HG03575 (cell line): ENCODE measurements around the gene GAPDHS.

Experiments
- ATAC-seq: cut with Tn5 transposase; IDR thresholded peaks from one replicate; pipeline ENCODE4 v1.9.1; 2021; ENCODE audit not compliant: unreplicated experiment, insufficient number of reproducible peaks, low FRiP score; ENCODE audit errors: extremely low read depth

GAPDHS gene

DNA sequence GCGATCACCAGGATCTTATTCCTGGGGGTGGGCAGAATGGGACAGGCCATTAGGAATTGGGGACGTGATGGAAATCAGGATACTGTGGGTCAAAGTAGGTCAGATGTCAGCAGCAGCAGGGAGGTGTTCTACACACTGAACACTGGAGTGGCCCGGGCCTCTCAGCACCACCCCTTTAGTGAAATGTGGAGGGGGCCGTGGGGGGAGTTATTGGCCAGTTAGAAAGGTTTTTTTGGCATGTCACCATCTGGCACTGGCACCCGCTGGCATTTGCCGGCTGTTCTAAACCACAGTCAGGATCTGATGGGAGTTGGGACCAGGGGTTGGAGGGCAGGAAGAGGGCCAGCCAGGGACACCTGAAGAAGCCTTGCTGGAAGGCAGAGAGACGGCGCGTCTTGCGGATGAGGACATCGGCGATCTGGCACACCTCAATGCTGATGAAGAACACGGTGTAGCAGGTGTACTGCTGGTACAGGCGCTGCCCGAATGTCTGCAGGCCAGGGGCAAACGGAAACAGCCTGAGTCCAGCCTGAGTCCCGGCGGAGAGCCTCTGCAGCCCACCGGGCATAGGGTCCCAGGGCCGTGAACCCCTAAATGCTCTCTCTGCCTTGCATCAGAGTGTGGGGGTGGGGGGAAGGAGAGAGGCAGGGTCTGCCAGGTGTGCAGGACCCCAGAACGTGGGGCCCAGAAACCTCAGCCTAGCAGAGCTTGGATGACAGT, 18.0 kb downstream of the GAPDHS start:
- ATAC-seq: no peak

DNA sequence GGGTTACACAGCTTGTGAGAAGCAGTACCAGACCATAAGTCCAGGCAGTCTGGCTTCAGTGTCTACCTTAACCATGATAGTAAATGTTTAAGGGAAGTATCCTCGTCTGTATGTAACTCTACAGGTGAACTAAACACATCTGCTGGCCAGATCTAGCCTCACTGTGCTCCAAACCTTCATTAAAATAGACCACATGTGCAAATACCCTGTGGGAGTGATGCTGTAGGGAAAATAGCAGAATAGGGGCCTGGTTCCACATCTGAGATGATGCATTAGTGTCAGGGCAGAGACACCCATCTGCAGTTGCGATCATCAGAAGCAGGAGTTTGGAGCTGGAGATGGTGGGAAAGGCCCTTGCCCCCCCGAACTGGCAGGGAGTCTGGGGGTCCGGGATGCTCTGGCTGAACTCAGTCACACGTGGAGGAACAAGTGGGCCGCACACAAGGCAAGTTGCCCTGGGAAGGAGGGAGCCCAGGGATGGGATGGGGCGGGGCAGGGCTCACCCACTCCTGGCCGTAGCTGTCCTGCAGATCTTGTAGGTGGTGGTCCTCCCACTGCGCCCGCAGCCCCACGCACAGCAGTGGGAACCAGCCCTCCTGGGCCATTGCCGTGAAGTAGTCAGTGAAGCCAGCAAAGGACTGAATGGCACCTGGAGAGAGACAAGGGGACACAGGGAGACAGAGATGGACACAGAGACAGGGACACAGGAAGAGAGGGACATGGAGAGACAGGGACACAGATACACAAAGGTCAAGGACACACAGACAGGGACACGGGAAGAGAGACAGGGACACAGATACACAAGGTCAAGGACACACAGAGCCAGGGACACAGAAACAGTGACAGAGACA, 19.5 kb downstream of the GAPDHS start:
- no peak for ATAC-seq

DNA sequence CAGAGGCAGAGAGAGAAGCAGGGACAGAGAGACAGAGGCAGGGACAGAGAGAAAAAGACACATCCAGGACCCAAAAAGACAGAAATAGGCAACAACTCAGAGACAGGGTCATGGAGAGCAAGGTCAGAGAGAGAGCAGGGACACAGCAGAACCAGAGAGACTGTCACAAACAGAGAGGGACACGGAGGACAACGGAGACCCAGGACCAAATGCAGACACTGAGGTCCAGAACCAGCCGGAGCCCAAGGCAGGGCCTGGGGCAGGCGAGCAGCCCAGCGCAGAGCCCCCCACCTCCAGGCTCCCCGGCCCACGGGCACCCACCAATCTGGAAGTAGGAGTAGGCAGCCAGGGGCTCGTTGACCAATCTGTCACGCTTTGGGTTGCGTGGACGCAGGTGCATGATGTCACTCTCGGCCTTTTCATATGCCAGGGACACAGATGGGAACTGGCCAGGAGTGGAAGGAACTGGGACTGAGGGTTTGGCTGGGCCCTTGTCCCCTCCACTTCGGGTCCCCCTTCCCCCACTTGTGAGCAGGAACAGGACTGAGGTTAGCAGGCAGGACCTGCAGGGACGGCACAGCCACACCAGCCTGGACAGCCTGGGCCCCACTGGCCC, 20.2 kb downstream of the GAPDHS start:
- ATAC-seq: no peak

DNA sequence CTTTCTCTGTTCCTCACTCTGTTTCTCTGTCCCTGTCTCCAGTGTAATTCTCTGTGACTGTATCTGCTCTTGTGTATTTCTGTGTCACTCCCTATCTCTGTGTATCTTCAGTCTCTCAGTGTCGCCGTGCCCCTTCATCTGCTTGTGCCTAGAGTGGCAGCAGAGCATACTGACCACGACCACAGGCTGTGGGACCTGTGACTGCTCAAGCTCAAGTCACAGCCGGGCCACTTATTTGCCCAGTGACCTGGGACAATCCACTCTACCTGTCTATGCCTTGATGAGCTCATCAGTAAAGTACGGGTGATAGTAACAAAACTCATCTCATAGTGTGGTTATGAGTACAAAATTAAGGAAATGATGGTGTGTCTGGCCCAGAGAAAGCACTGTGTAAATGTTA, 20.8 kb downstream of the GAPDHS start:
- ATAC-seq: no peak

DNA sequence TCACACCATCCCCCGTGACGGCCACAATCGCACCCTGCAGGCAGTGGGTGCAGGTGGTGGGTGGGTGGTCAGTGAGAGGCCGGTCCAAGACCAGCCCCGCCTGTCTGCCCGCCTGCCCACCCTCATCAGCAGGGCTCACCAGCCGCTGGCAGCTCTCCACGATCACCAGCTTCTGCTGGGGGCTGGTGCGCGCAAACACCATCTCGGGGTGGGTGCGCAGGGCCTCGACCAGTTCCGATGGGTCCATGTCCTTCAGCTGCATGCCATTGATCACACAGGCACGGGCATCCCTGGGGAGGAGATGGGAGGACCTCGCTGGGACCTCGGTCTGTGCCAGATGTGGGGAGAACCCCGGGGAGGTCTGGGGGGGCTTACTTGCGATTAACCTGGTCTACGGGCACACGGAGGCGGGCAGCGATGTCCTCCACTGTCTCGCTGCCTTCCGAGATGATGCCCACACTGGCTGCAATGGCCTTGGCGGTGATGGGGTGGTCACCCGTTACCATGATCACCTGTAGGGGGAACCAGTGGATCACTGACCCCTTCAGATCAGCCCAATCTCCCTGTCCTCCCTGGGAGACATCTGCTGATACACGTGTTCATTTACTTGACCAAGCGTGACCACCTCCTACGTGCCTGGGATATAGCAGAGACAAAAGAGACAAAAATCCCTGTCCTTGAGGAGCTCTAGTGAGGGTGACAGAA, 22.2 kb downstream of the GAPDHS start:
- no peak for ATAC-seq

DNA sequence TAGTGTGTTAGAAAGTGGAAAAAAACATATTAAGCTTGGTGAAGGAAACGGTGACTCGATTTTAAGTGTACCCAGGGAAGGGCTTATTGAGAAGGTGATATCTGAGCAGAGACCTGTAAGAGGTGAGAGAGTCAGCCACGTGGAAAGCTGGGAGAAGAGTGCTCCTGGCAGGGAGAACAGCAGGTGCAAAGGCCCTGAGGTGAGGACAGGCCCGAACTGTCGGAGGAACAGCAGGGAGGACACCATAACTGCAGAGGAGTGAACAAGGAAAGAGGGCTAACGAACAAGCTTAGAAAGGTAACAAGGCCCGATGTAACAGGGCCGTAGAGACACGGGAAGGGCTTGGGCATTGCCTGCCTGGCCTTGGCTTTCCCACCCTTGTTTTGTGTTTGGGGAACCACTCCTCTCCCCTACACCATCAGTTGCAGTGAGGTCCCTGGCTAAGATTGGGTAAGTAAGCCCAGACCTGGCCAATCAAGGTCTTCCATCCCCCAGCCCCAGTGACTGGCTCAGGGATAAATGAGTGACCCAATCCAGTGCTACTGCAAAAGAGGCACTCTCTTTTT, 22.9 kb downstream of the GAPDHS start:
- no peak for ATAC-seq

DNA sequence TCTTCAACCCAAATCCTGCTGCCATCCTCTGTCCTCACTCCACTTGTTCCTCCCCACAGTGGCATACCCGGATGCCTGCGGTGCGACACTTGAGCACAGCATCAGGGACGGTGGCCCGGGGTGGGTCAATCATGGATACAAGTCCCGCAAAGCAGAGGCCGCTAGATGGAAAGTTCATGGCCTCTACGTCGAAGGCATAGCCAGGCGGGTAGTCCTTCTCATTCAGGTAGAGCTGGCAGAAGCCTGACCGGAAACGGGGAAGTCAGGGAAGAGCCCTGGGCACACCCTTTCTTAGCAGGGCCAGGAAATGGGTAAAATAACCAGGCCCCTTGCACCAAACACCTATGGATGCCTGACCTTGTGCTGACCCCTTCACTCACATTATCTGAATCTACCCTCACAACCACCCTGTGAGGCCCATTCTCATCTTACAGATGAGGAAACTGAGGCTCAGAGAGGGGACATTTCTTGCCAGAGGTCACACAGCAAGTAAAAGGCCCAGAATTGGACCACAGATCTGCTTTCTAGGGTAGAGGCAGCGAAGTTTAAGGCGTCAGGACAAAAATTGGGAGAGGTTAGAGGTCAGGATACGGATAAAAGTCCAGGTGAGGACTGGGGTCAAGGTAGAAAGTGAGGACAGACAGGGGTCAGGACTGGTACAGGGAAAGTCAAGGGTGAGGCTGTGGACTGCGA, 23.7 kb downstream of the GAPDHS start:
- no peak for ATAC-seq

DNA sequence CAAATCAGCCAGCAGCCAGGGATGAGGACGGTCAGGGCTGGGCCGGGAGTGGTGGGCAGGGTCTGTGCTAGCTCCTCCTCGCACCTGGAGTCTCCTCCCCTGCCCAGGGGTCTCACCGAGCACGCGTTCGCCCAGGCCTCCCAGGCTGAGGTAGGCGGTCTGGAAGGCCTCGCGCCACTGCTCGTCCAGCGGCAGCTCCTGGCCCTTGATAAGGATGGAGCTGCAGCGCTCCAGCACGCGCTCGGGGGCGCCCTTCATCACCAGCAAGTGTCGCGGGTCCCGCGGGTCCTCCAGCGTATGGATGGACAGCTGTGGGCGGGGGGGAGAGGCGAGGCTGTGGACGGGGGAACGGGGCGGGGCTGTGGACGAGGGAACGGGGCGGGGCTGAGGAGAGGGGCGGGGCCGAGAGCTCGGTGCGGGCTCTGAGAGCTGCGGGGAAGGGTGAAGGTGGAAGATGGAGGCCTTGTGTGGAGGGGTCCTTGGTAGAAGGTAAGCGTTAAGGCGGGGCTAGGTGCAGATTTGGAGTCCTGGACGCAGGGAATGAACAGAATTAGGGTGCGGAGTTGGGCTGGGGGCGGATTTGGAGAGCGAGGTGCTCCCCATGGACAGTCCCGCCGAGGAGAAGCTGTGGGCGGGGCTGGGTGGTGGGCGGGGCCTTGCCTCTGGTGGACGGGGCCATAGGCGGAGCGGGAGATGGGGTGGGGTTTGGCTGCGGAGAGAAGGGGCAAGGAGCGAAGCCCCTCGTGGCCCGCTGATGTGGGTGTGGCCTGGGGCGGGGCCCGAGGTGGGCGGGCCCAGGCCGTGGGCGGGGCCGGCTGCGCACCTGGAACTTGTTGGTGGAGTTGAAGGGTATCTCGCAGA, 24.5 kb downstream of the GAPDHS start:
- no peak for ATAC-seq

DNA sequence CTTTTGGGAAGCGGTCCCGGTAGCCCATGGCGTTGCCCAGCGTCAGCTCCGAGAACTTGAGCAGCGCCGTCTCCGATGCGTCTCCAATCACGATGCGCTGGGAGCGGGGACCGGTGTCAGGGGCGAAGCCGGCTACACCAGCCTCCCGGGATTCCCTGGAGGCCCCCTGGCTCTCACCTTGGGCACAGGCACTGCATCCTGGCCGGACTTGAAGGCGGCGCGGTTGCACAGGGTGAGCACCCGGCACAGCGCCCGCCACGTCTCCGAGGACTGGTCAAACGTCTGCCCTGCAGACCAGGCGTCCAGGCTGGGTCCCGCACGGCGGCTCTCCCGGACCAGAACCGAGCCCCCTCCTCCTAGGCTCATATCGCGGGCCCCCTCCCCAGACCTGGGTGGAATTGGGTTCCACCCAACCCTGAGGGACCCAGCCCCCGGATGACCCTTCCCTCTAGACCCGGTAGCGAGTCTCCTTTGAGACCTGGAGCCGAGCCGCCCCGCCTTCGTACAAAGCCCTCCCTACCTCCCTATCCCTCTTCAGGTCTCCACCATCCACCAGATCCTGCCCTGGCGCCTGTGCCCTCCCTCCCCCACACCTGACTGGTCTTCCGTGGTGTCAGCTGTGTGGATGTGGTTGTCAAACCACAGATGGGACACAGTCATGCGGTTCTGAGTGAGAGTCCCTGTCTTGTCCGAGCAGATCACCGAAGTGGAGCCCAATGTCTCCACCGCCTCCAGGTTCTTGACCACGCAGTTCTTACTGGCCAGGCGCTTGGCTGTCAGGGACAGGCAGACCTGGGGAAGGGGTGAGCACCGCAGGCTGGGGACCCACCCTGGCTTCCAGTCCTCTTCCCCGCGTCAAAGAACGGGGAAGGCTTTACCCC, 25.4 kb downstream of the GAPDHS start:
- ATAC-seq: no peak

DNA sequence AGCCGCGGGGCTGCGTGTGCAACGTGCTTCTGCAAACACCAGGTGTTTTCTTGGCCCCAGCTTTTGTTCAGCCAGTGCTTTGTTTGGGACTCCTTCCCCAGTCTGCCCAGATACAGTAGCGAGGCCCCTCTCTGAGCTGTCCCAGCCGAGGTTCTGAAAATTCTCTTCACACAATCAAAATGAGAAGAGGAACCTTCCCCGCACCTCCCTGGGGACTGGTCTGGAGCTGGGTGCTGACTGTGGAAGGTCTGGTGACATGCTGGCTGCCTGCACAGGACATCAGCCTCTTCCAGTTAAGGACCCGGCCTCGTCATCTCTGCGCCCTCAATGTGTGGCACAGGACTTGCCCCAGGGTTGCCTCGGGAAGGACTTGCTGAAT, 26.0 kb downstream of the GAPDHS start:
- no peak for ATAC-seq

DNA sequence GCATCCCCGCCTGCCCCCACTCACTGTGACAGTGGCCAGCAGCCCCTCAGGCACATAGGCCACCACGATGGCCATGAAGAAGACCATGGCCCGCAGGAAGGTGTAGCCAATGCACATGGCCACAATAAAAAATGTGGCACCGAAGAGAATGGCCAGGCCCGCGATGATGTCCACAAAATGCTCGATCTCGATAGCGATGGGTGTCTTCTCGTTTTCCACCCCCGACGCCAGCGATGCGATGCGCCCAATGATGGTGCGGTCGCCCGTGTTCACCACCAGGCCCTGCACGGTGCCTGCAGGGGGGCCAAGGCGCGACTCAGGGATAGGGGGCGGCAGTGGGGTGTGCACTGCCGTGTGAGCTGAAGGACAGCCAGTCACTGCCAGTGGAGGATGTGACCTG, 26.5 kb downstream of the GAPDHS start:
- ATAC-seq: no peak

DNA sequence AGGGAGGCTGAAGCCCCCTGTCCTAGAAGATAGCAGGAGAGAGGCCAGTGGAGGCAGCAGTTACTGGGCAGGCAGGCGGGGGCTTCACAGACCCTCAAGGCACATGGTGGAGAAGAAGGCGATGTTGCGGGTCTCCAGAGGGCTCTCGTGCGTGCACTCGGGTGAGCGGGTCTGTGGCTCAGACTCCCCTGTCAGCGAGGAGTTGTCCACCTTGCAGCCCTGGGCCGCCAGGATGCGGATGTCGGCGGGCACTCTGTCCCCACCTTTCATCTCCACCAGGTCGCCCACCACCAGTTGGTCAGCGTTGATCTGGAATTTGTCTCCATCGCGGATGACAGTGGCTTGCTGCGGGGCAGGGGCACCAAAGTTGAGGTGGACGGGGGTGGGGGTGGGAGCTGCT, 27.0 kb downstream of the GAPDHS start:
- ATAC-seq: no peak

DNA sequence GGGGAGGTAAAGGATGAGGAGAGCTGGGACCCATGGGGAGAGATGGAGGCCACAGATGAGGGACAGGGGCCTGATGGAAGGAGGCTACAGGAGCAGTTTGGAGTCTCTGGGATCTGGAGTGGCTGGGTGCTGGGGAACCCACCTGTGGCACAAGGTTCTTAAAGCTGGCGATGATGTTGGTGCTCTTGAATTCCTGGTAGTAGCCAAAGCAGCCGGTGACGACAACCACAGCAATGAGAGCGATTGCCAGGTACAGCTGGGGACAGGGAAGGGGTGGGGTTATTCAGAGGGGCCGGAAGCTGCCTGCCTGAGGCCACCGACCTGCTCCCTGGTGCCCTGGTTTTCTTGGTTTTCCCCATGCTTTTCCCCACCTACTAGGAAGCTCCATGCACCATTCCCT, 27.4 kb downstream of the GAPDHS start:
- no peak for ATAC-seq

DNA sequence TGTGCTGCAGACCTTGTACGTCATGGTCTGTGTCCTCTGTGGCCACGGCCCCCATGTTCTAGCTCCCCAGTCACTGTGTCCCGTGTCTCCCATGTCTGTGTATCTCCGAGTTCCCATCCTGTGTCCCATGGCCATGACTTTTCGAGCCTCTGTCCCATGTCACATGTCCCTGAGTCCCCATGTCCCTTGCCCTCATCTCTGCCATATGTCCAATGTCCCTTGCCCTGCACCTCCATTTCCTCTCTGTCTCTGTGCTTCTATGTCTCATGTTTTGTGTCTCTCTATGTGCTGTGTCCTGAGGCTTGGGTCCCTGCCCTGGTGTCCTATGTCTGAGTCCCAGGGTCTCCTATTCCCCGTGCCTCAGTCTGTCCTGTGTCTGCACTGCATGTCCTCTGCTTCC, 28.2 kb downstream of the GAPDHS start:
- ATAC-seq: no peak

DNA sequence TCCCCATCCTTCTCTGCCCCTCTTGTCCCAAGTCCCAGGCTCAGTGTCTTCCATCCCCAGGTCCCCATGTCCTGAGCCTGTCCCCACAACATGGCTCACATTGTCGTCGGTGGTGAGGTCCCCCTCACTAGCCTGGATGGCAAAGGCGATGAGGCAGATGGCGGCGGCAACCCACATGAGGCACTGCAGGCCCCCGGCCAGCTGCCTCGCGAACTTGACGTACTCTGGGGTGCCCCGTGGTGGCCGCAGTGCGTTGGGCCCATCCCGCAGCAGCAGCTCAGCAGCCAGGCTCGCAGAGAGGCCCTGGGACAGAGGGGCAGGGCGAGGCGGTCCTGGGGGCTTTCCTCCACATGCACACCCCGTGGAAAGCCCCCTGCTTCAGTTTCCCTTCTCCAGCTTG, 29.1 kb downstream of the GAPDHS start:
- ATAC-seq: no peak

DNA sequence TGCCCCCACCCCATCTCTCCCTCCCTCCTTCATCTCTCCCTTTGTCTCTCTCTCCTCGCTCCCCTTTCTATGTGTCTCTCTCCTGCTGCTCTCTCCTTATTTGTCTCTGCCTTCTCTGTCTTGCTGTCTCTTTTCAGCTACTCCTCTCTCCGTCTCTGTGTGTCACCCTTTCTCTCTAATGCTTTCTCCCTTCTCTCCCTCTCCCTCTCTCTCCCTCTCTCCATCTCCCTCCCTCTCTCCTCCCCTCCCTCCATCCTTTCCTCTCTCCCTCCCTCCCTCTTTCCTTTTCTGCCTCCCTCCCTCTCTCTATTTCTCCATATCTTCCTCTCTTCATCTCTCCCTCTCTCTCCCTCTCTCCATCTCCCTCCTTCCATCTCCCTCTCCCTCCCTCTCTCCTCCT, 29.5 kb downstream of the GAPDHS start:
- no peak for ATAC-seq

DNA sequence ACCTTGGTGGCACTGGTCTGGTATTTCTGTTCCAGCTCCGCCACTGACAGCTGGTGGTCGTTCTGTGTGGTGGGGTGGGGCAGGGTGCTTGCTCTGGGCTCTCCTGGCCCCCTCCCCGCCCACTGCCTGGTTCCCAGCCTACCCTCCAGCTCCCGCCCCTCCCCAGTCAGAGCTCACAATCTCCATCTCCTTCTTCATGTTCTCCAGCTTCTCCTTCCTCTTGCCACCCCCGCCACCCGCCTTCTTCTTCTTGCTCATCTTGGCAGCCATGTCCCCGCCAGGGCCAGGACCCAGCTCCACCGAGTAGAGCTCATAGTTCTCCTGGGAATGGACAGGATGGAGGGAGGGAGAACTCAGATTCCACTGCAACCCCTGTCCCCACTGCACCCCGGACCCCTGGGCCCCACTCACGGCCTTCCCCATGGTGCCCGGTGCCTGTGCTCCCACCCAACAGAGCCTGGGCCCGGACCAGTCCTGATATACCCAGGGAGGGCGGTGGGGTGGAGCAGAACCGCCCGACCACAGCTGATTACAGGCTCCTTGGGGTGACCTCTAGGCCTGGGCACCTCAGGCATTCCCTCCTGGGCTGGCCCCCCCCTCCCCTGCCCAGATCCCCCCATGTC, 30.1 kb downstream of the GAPDHS start, which contains the start of gene ATP4A:
Gene ATP4A (minus strand): TSS at position 452 of the 623 bp plus-strand sequence. CDS start 29 bp downstream, at position 423.
- ATAC-seq: no peak
